Fibroblast of peridontal ligament (primary cell): ENCODE measurements around the gene CFAP157.

ENCODE experiments used
- DNase-seq: peaks from one replicate; pipeline ENCODE4 v3.0.0-alpha.2; 2010; ENCODE audit errors: extremely low read depth

CFAP157 gene

GRCh38 chr9:127706836-127707241 lies at the start of gene CFAP157:
TSS of gene CFAP157 (plus strand) at chr9:127706988. CDS start at chr9:127707032, 44 bp downstream.
- DNase-seq, result no peak

DNA sequence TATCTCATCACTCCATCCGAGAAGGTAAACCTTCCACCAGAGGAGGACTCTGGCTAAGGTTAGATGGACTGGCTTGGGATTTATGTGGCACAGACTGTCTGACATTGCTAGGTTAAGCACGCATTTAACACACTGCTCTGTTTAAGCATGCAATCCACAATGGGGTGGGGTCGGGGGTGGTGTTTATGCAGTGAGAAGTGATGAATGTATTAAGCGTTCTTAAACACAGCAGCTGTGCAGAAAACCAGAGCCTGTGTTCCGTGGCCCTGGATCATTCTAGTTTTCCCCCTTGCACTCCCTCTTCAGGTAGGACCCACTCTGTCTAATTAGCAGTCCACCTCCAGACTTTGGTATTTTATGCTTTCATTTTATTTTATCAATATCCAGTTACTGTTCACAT lies 48.4 kb upstream of the CFAP157 start:
- DNase-seq, result no peak

DNA sequence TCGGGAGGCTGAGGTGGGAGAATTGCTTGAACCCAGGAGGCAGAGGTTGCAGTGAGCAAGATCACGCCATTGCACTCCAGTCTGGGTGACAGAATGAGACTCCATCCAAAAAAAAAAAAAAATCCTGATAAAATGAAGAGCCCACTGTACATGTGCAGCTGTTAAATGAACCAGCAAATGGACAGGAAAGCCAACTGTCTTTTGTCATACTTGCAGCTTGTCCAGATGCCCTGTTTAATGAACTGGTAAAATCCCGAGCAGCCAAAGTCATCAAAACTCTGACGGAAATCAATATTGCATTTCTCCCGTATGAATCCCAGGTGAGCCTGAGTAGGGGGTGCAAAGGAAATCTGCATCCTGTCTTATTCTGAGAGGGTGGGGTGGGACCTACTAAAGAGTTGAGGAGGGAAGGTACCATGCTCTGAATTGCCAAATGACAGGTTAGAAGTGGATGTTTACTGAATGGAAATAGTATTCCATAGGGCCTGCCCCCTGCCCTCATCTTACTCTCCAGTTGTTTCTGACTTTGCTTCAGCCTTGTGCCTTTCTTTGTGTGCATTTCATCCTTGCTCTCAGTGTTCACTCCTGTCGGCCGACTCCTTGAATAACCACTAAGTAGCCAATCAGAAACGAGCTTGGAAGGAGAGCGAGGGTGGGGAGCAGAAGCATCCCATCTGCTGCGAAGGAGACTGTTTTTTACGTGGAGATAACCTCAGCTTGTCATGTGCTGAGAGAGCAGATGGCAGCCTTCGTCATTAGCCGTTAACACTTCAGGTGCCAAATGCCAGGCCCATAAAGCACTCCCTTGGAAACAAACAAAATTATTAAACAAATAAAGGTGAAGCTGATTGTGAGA lies 45.7 kb upstream of the CFAP157 start:
- no peak for DNase-seq

GRCh38 chr9:127662617-127663016 lies 44.2 kb upstream of the CFAP157 start:
- no peak for DNase-seq

GRCh38 chr9:127664324-127664677 lies 42.5 kb upstream of the CFAP157 start:
- no peak for DNase-seq

GRCh38 chr9:127664678-127665507 lies 41.9 kb upstream of the CFAP157 start:
- DNase-seq, result peak; percentile 87

DNA sequence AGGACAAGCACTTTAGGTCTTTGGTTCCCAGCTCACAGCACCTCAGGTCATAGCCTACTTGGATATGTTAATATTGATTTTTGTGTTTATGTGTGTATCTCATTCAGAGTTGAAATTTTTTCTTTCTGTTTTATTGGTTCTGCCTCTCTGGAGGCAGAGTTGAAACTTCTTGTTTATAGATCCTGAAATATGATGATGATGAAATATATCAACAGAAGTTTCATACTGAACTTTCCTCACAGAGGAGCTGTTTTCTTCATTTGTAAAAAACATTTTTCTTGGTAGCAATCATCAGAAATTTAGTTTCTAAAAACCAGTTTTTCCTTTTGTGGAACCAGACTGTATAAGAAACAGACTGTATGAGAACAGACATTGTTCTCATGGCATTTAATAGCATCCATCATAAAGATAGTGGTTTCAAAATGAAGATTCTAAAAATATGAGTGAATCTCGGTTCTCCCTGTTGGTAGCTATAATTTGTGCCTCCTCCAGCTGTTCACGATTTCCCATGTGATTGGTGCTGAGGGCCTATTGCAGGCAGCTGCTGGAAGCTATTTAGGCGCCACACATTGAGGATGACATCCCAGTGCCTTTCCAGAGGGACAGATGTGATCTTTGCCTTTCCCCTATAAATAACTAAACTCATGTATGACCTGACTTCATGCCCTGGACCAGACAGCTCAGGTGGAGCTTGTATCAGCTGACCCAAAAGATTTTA lies 39.5 kb upstream of the CFAP157 start:
- peak; percentile 58 for DNase-seq

DNA sequence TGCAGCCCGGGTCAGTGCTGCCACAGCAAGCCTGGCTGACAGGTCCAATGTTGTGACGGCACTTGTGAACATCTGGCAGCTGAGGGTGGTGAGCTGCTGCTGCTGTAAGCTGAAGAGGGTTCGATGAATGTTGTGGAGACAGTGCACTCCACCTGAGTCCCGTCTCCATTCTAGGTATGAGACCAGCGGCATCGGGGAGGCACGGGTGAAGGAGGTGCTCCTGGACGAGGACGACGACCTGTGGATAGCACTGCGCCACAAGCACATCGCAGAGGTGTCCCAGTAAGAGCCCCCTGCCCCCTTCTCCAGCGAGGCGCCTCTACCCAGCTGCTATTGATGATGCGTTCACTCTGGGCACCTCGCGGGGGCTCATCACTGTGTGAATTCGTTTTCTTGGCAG lies 38.9 kb upstream of the CFAP157 start:
- no peak for DNase-seq

GRCh38 chr9:127673234-127673633 lies 33.6 kb upstream of the CFAP157 start:
- no peak for DNase-seq

- DNase-seq, result no peak
Measured at GRCh38 chr9:127676638-127677037, 30.1 kb upstream of the CFAP157 start.

- no peak for DNase-seq
Measured at GRCh38 chr9:127679506-127679905, 27.3 kb upstream of the CFAP157 start.

DNA sequence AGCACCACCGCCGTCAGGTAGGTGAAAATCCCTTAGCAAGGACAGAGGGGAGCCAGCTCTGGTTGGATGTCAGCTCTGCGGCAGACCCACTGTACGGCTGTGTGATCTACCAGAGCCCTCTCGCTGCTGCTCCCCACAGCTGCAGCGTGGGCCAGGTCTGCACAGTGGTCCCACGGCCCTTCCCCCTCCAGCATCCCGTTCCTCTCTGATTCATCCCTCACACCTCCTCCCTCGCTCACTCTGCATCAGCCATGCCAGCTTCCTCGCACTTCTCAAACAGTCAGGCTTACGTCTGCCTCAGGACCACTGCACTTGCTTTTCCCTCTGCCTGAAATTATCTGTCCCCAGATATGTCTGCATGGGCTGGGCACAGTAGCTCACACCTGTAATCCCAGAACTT lies 26.6 kb upstream of the CFAP157 start:
- DNase-seq, result no peak

GRCh38 chr9:127680846-127681245 lies 25.9 kb upstream of the CFAP157 start:
- DNase-seq, result no peak

DNA sequence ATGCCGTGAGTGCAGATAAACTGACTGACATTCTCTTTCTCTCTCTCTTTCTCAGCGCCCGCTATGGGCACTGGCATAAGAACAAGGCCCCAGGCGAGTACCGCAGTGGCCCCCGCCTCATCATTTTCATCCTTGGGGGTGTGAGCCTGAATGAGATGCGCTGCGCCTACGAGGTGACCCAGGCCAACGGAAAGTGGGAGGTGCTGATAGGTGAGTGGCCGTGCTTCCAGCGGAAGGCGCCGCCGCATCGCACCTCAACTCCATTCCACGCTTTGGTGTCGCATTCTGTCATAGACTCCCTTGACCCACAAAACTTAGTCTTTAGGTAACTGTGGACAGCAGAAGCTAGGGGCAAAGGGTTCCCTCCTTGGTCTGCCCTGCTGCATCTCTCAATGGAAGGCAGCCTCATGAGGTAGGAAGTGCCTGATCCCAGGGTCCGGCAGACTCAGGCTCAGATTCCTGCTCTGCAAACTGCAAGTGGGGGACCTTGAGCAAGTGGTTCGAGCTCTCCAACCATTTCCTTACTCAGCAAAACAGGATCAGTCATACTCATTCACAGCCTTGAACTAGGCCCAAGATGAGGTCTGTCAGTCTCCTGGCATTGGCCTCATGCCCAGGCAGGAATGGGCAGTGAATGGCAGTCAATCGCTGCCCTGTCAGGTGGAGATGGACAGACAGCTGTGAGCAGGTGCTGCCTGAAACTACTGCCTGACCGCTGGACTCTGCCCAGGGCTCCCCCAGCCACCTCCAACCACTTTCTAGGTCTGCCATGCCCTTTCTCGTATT lies 24.2 kb upstream of the CFAP157 start:
- DNase-seq, result no peak

DNA sequence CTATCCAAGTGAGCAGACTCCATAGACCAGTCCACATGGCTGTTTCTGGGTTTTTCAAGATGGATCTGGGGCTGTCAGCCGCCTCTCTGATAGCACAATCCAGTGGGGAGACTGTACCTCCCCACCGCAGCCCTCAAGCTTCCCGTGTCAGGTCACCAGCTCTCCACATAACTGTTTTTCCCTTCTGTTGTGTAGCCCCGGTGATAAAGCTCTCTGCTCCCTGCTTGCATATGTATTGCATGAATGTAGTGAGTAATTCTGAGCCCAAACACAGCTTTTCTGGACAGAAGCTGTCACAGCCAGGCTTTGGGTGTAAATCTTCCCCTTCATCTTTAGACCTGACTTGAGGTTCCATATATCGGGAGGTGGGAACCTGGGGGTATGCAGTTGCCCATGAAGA lies 23.1 kb upstream of the CFAP157 start:
- DNase-seq, result peak; percentile 64

DNA sequence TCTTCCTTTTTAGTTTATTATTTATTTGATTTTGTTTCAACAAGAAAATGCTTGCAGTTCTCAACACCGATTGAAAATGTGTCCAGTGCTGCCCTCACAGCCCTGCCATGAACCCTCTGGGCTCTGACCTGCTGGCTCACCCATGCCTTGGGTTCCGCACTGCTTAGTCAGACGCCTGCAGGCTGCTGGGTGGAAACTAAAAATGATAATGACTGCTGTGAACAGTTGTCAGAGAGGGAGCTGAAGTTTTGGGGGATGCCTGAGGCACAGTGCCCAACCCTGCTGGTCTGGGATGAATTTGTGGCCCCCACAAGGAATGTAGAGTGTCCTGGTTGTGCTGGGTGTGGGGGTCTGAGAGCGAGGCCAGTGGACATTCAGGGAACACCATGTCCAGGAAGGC lies 22.2 kb upstream of the CFAP157 start:
- DNase-seq, result peak; percentile 36

DNA sequence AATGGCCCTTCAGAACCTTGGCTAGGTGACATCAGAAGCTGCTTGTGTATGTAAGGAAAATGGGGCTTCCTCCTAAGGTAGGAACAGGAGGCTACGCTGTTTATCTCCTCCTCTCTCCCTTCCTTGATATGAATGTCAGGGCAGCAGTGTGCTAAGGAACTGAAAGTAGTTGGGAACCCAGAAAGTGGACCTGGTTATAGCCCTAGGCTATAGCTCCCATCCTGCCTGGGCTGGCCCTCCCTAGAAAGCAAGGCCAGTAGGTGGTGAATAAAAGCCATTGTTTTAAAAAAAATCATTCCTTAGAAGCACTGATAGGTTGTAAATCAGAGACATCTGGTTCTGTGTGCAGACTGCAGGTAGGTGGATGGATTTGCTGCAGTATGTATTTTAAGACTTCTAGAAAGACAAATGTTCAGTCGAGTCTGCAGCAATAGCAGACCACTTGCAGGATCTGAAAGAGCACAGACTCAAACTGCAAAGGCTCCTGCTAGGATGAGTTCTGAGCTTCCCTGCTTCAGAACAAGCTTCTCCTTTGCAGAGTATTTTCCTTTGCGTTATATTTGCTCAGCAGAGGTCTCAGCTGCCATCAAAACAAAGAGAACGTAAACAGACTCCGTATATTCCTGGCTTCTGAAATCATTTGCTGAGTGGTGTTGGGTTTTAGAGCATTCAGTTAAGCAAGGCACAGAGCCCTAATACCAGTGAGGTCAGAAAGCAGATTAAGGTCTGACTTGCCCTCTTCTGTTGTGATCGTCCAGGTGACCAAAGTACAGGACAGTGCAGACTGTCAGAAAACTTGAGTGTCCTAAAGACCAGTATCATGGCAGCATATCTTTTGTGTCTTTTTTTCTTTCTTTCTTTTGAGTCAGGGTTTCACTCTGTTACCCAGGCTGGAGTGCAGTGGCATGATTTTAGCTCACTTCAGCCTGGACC lies 20.1 kb upstream of the CFAP157 start:
- DNase-seq, result no peak

DNA sequence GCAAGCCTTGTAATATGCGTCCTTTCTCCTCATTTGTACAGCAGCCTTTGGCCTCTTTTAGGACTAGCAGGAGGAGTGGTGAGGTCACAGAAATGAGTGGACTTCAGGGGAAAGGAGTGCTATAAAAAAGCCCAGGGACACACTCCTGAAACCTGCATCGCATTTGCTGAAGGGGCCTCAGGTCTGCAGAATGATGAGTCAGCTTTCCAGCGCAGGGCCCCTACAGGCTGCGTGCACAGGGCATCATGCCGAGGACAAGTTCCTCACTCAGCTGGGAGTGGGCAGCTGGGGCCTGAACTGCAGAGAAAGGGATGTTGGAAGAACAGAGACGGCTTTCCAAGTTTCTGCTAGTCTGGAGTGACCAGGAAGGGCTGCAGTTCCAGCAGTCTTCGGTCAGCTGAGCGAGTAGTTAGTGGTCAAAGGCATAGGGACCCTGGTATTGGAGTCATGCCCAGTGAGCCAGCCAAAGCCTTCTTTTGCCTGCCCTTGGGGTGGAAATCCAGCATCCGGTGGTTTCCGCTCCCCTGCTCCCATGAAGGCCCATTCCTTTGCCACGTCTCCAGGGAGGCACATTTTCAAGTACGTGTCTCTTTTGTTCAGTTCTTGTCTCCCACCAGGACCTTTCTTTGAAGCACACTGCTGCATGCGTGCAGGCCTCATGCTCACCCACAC lies 17.3 kb upstream of the CFAP157 start:
- no peak for DNase-seq

- no peak for DNase-seq
Measured at GRCh38 chr9:127690735-127691134, 16.1 kb upstream of the CFAP157 start.

GRCh38 chr9:127692071-127692470 lies 14.7 kb upstream of the CFAP157 start:
- DNase-seq, result no peak
